C4-2B (cell line): ENCODE results near the gene UBXN7.

Source experiments
- H3K27ac ChIP-seq: fragments of 450-650 bp; 2 replicates; pipeline ENCODE4 v1.5.1; 2017
- CTCF ChIP-seq: fragments of 450-650 bp; conservative IDR thresholded peaks from 2 replicates; pipeline ENCODE4 v1.5.1; 2017; ENCODE audit warnings: mild to moderate bottlenecking
- ZFX ChIP-seq: fragments of 450-650 bp; IDR thresholded peaks from 2 replicates; pipeline ENCODE4 v1.6.1; 2017

The UBXN7 gene

GRCh38 chr3:196409409-196409808 is 22.8 kb downstream of the UBXN7 start:
- H3K27ac ChIP-seq, result no peak overlapping the region
- TF ChIP-seq CTCF, result no peak

GRCh38 chr3:196408565-196409300 is 23.5 kb downstream of the UBXN7 start:
- no peak overlapping the region for H3K27ac ChIP-seq
- TF ChIP-seq ZFX, result no peak

DNA sequence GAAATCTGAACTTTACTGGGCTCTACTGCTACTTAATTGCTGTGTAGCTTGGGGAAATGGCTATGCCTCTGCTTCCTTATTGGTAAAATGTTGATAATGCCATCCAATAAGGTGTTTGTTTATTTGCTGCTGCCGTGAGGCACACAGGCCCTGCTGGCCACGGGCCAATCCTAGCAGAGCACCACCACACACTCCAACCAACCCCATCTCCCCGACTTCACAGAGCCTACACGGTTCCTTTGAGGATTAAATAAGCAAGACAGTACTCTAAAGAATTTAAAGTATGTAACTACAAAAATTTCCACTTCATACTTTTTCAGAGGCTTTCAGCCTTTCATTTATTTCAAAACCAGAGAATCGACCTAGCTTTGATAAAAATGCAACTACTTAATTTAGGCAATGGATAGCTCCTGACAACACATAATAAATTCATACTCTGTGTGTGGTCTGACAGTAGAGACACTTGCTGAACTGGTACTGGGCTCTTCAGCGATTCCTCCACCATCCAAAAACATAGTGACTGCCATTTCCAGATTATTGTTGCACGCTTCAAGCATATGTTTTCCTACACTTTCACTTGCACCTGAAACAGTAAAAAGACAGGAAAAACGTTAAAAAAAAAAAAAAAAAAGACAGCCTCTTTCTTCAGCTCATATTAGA is 25.3 kb downstream of the UBXN7 start:
- H3K27ac ChIP-seq, result no peak overlapping the region
- TF ChIP-seq CTCF, result no peak
- no peak for TF ChIP-seq ZFX

GRCh38 chr3:196400331-196400730 is 31.9 kb downstream of the UBXN7 start:
- no peak overlapping the region for H3K27ac ChIP-seq
- TF ChIP-seq ZFX (no peak), CTCF (no peak)

GRCh38 chr3:196399485-196399945 is 32.7 kb downstream of the UBXN7 start:
- H3K27ac ChIP-seq, result no peak overlapping the region
- no peak for TF ChIP-seq CTCF
- TF ChIP-seq ZFX, result no peak

DNA sequence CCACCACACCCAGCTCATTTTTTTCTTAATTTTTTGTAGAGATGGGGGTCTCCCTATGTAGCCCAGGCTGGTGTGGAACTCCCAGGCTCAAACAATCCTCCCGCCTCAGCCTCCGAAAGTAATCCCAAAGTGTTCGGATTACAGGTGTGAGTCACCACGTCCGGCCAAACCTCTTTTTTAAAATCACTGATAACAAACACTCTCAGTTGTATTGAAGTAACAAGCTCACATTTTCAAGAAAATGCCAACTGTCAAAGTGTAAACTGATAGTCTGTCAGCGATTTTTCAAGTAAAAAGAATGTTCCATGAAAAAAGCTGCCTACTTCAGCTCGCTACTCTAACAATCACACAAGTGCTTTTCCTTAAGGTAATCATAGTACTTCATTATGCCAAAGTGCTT is 33.4 kb downstream of the UBXN7 start:
- no peak overlapping the region for H3K27ac ChIP-seq
- TF ChIP-seq ZFX (no peak), CTCF (no peak)

DNA sequence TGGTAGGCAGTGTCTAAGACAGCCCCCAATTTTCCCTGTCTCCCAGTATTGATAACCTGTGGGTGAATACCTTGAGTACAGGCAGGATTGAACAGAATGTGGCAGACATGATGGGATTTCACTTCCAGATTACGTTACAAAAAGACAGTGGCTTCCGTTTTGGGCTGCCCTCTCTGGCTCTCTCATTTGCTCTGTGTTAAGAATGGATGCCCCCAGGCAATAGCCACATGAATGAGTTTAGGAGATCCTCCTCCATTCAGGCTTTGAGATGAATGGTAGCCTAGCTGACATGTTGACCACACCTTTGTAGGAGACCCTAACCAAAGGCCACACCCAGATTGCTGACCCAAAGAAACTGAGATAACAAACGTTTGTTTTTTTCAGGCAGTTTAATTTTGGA is 34.3 kb downstream of the UBXN7 start:
- TF ChIP-seq ZFX, result no peak
- TF ChIP-seq CTCF, result no peak

DNA sequence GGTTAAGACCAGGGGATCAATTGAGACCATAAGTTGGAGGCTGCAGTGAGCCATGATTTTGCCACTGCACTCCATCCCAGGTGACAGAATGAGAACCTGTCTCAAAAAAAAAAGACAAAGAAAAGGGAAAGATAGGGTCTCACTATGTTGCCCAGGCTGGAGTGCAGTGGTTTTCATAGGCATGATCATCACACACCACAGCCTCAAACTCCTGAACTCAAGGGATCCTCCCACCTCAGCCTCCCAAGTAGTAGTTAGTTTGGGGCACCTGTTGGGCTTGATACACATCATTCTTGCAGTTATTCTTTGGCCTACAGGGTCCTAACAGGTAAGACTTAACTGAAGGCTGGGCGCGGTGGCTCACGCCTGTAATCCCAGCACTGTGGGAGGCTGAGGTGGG is 42.1 kb downstream of the UBXN7 start:
- TF ChIP-seq CTCF (no peak), ZFX (no peak)
- no peak overlapping the region for H3K27ac ChIP-seq

More for the DNA sequence above, 34.3 kb downstream of the UBXN7 start:
- H3K27ac ChIP-seq, result no peak overlapping the region
